SH-SY5Y (cell line): Measurements from ENCODE around the gene FBXO8.

Source experiments
- GATA2 ChIP-seq: IDR thresholded peaks from 2 replicates; pipeline ENCODE4 v1.6.1; 2011; ENCODE audit warnings: mild to moderate bottlenecking, low read depth, low read length
- GATA3 ChIP-seq: IDR thresholded peaks from 2 replicates; pipeline ENCODE4 v1.6.1; 2011; ENCODE audit warnings: low read depth, mild to moderate bottlenecking, low read length, moderate library complexity

DNA sequence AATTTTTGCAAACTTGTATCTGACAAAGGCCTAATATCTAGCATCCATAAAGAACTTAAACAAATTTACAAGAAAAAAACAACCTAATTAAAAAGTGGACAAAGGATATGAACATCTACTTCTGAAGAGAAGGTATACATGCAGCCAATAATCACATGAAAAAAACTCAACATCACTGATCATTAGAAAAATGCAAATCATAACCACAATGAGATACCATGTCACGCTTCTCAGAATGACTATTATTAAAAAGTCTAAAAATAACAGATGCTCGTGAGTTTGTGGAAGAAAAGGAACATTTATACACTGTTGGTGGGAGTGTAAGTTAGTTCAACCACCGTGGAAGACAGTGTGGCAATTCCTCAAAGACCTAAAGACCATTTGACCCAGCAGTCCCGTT is 24.2 kb upstream of the FBXO8 start:
- TF ChIP-seq GATA2 (no peak), GATA3 (no peak)
